ENCODE measurements around the gene ABHD15. TPM values are rescaled to one million over a fixed set of nuclear protein-coding genes. Genes with fewer than 3 reads are reported as not detected.

The ABHD15 gene
- total and polyA plus RNA-seq, 9 of the 15 experiments (the other 6 are each of a cell fraction or from before 2014, with no cell fraction given), result 0.85 to 4.2 (median 2.1) TPM

DNA sequence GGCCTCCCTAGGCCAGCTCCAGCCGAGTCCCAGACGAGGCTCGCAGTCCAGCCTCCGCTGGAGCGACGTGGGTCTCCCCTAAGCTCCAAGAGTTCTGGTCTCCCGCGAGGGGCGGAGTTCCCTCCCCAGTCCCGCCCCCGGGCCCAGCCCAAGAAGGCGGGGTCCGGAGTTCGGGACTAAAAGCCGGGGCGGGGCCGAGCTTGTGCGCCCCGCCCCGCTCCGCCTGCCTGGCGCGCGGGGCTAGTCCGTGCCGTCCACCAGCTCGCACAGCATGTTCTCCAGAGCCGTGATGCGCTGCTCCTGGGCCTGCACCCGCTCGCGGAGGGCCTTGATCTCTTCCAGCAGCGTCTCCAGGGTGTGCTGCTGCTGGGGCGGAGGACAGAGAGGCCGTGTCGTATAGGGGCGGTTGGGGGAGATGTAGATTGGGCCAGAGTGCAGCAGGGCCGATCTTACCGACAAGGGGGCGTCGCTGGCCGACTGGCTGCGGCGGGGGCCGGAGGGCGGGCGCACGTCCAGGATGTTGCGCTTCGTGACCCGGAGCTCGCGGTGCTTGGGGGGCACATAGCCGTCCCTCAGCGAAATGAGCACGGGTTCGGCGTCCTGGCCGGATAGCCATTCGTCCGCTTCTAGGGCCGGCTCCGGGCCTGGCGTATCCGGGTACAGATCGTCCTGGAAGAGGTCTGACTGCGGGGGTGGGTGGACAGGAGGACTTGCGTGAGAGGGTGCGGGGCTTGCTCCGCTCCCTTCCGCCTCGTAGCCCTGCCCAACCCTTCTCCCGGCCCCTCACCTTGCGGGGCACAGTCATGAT is 48.9 kb upstream of the ABHD15 start (continued):
- TF ChIP-seq, protein P1, sequence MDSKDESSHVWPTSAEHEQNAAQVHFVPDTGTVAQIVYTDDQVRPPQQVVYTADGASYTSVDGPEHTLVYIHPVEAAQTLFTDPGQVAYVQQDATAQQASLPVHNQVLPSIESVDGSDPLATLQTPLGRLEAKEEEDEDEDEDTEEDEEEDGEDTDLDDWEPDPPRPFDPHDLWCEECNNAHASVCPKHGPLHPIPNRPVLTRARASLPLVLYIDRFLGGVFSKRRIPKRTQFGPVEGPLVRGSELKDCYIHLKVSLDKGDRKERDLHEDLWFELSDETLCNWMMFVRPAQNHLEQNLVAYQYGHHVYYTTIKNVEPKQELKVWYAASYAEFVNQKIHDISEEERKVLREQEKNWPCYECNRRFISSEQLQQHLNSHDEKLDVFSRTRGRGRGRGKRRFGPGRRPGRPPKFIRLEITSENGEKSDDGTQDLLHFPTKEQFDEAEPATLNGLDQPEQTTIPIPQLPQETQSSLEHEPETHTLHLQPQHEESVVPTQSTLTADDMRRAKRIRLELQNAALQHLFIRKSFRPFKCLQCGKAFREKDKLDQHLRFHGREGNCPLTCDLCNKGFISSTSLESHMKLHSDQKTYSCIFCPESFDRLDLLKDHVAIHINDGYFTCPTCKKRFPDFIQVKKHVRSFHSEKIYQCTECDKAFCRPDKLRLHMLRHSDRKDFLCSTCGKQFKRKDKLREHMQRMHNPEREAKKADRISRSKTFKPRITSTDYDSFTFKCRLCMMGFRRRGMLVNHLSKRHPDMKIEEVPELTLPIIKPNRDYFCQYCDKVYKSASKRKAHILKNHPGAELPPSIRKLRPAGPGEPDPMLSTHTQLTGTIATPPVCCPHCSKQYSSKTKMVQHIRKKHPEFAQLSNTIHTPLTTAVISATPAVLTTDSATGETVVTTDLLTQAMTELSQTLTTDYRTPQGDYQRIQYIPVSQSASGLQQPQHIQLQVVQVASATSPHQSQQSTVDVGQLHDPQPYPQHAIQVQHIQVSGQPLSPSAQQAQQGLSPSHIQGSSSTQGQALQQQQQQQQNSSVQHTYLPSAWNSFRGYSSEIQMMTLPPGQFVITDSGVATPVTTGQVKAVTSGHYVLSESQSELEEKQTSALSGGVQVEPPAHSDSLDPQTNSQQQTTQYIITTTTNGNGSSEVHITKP (IDR thresholded peaks at IDR 0.05; ENCODE audit: partially characterized antibody), result no peak
- TF ChIP-seq ZNF239 (CRISPR knock-in tag; IDR thresholded peaks at IDR 0.05) (no peak), SETDB1 (IDR thresholded peaks at IDR 0.05; ENCODE audit: low read length) (no peak), ZNF551 (CRISPR knock-in tag; IDR thresholded peaks at IDR 0.05) (no peak), MGA (IDR thresholded peaks at IDR 0.05) (peak; percentile 87), YY1 (IDR thresholded peaks at IDR 0.05; ENCODE audit: borderline replicate concordance in 1 of 3, control insufficient read depth in 1 of 3, extremely low read depth in 1 of 3, insufficient read depth in 3 of 3, insufficient read length in 1 of 3, insufficient replicate concordance in 2 of 3, low read depth in 1 of 3, low read length in 2 of 3) (no peak), BHLHE40 (IDR thresholded peaks at IDR 0.05; ENCODE audit: low read length) (peak; percentile 42)
- TF ChIP-seq, protein P2, sequence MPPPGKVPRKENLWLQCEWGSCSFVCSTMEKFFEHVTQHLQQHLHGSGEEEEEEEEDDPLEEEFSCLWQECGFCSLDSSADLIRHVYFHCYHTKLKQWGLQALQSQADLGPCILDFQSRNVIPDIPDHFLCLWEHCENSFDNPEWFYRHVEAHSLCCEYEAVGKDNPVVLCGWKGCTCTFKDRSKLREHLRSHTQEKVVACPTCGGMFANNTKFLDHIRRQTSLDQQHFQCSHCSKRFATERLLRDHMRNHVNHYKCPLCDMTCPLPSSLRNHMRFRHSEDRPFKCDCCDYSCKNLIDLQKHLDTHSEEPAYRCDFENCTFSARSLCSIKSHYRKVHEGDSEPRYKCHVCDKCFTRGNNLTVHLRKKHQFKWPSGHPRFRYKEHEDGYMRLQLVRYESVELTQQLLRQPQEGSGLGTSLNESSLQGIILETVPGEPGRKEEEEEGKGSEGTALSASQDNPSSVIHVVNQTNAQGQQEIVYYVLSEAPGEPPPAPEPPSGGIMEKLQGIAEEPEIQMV (tag; conservative IDR thresholded peaks at IDR 0.05; ENCODE audit: low read depth), result no peak
